ENCODE measurements around the gene WWC2.

DNA sequence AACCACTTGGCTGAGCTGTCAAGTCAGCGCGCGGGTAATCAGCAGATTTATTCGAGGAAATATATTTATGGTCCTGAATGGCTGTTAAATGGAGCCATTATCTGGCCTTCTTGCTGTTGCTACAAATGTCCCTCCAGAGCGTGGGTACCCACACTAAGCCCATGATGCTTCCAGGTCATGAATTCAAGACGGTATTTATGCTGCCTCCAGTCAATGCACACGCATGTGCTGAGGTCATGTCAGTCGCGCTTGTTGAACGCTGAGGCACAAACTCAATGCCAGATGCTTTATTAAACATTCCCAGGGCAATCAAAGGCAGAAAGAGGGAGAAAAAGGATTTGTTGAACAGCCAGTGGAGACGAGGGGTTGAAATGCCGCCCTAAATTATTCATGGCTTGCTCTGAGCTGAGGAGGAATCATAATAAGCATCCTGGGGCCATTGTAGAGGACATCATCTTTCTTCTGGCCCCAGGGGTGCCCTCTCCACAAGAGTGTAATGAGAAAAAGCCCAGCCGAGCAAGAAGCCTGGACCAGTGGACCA, 259.2 kb downstream of the WWC2 start:
- TF ChIP-seq, protein P1, sequence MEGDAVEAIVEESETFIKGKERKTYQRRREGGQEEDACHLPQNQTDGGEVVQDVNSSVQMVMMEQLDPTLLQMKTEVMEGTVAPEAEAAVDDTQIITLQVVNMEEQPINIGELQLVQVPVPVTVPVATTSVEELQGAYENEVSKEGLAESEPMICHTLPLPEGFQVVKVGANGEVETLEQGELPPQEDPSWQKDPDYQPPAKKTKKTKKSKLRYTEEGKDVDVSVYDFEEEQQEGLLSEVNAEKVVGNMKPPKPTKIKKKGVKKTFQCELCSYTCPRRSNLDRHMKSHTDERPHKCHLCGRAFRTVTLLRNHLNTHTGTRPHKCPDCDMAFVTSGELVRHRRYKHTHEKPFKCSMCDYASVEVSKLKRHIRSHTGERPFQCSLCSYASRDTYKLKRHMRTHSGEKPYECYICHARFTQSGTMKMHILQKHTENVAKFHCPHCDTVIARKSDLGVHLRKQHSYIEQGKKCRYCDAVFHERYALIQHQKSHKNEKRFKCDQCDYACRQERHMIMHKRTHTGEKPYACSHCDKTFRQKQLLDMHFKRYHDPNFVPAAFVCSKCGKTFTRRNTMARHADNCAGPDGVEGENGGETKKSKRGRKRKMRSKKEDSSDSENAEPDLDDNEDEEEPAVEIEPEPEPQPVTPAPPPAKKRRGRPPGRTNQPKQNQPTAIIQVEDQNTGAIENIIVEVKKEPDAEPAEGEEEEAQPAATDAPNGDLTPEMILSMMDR (conservative IDR thresholded peaks at IDR 0.05; ENCODE audit: low read length): no peak
- TF ChIP-seq EZH2phosphoT487 (IDR thresholded peaks at IDR 0.05; ENCODE audit: borderline replicate concordance, low read depth, low read length): no peak
